ENCODE results near the gene AKR1C3.

The AKR1C3 gene

GRCh38 chr10:5108658-5109416, 14.6 kb downstream of the AKR1C3 start:
- TF ChIP-seq GATA2 (IDR thresholded peaks at IDR 0.05; ENCODE audit: low read depth, low read length) (no peak), GATA3 (IDR thresholded peaks at IDR 0.05; ENCODE audit: low read depth, low read length) (no peak)

GRCh38 chr10:5116621-5117020, 22.4 kb downstream of the AKR1C3 start:
- TF ChIP-seq GATA2 (IDR thresholded peaks at IDR 0.05; ENCODE audit: low read depth, low read length) (no peak), GATA3 (IDR thresholded peaks at IDR 0.05; ENCODE audit: low read depth, low read length) (no peak)

GRCh38 chr10:5117026-5117425, 22.8 kb downstream of the AKR1C3 start:
- TF ChIP-seq GATA2 (IDR thresholded peaks at IDR 0.05; ENCODE audit: low read depth, low read length), result no peak
- no peak for TF ChIP-seq GATA3 (IDR thresholded peaks at IDR 0.05; ENCODE audit: low read depth, low read length)

- no peak for TF ChIP-seq GATA3 (IDR thresholded peaks at IDR 0.05; ENCODE audit: low read depth, low read length)
- TF ChIP-seq GATA2 (IDR thresholded peaks at IDR 0.05; ENCODE audit: low read depth, low read length), result no peak
Measured at GRCh38 chr10:5123886-5124285, 29.7 kb downstream of the AKR1C3 start.

- TF ChIP-seq GATA2 (IDR thresholded peaks at IDR 0.05; ENCODE audit: low read depth, low read length), result no peak
- no peak for TF ChIP-seq GATA3 (IDR thresholded peaks at IDR 0.05; ENCODE audit: low read depth, low read length)
Measured at GRCh38 chr10:5125315-5126044, 31.3 kb downstream of the AKR1C3 start.

- TF ChIP-seq GATA3 (IDR thresholded peaks at IDR 0.05; ENCODE audit: low read depth, low read length), result no peak
- TF ChIP-seq GATA2 (IDR thresholded peaks at IDR 0.05; ENCODE audit: low read depth, low read length), result no peak
Measured at GRCh38 chr10:5135581-5135980, 41.4 kb downstream of the AKR1C3 start.

- TF ChIP-seq GATA2 (IDR thresholded peaks at IDR 0.05; ENCODE audit: low read depth, low read length), result no peak
- TF ChIP-seq GATA3 (IDR thresholded peaks at IDR 0.05; ENCODE audit: low read depth, low read length), result no peak
Measured at GRCh38 chr10:5136468-5137087, 42.4 kb downstream of the AKR1C3 start.

- TF ChIP-seq GATA3 (IDR thresholded peaks at IDR 0.05; ENCODE audit: low read depth, low read length), result no peak
- no peak for TF ChIP-seq GATA2 (IDR thresholded peaks at IDR 0.05; ENCODE audit: low read depth, low read length)
Measured at GRCh38 chr10:5142199-5142598, 48.0 kb downstream of the AKR1C3 start.

GRCh38 chr10:5143137-5143536, 48.9 kb downstream of the AKR1C3 start:
- TF ChIP-seq GATA2 (IDR thresholded peaks at IDR 0.05; ENCODE audit: low read depth, low read length) (no peak), GATA3 (IDR thresholded peaks at IDR 0.05; ENCODE audit: low read depth, low read length) (no peak)

GRCh38 chr10:5146920-5147254, 52.7 kb downstream of the AKR1C3 start:
- TF ChIP-seq GATA2 (IDR thresholded peaks at IDR 0.05; ENCODE audit: low read depth, low read length) (no peak), GATA3 (IDR thresholded peaks at IDR 0.05; ENCODE audit: low read depth, low read length) (no peak)

- no peak for TF ChIP-seq GATA2 (IDR thresholded peaks at IDR 0.05; ENCODE audit: low read depth, low read length)
- no peak for TF ChIP-seq GATA3 (IDR thresholded peaks at IDR 0.05; ENCODE audit: low read depth, low read length)
Measured at GRCh38 chr10:5147255-5147980, 53.2 kb downstream of the AKR1C3 start.

- TF ChIP-seq GATA2 (IDR thresholded peaks at IDR 0.05; ENCODE audit: low read depth, low read length), result no peak
Measured at GRCh38 chr10:5147981-5148677, 53.9 kb downstream of the AKR1C3 start.

GRCh38 chr10:5148678-5149032, 54.4 kb downstream of the AKR1C3 start:
- TF ChIP-seq GATA2 (IDR thresholded peaks at IDR 0.05; ENCODE audit: low read depth, low read length), result no peak
- no peak for TF ChIP-seq GATA3 (IDR thresholded peaks at IDR 0.05; ENCODE audit: low read depth, low read length)

GRCh38 chr10:5151076-5151475, 56.9 kb downstream of the AKR1C3 start:
- TF ChIP-seq GATA2 (IDR thresholded peaks at IDR 0.05; ENCODE audit: low read depth, low read length), result no peak
- TF ChIP-seq GATA3 (IDR thresholded peaks at IDR 0.05; ENCODE audit: low read depth, low read length), result no peak
